ENCODE results near the gene ABCG4.
"Not testable (repeated sequence)": the region's sequence is repeated elsewhere in the genome, so short reads cannot be mapped to it uniquely, and the experiment has no call there.

Gene ABCG4

DNA sequence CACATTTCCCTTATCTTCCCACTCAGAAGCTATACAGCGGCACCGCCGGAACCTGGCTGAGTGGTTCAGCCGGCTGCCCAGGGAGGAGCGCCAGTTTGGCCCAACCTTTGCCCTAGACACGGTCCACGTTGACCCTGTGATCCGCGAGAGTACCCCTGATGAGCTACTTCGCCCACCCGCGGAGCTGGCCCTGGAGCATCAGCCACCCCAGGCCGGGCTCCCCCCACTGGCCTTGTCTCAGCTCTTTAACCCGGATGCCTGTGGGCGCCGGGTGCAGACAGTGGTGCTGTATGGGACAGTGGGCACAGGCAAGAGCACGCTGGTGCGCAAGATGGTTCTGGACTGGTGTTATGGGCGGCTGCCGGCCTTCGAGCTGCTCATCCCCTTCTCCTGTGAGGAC, 24.6 kb downstream of the ABCG4 start:
- TF ChIP-seq POLR2A (IDR thresholded peaks at IDR 0.05; ENCODE audit: low read depth, low read length) = no peak
- DNase-seq (ENCODE audit: insufficient read length, low spot score) = no peak
- no peak for FAIRE-seq

DNA sequence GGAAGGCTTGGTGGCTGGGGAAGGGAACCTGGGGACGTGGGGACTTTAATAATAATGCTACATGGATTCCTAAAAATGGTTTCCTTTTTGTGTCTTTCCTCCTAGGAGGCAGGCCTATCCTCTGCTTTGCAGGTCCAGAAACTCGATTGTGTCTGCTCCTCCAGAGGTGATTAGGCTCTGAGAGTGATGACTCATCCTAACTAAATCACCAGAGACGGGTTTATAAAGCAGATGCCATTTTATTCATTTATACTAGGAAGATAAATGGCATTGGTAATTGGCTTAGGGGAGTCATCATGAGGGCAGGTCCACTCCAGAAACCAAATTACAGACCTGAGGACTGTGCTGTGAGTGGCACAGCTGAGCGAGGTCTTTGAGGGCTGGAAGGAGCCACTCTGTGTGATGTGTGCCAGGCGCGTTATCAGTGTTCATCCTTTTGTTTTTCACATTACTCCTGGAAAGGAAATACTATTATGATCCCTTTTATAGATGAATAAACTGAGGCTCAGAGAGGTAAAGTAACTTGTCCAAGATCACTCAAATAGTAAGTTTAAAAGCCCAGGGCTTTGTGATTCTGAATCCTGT, 26.7 kb downstream of the ABCG4 start:
- no peak for FAIRE-seq
- peak; percentile 38 for DNase-seq (ENCODE audit: insufficient read length, low spot score)
- TF ChIP-seq POLR2A (IDR thresholded peaks at IDR 0.05; ENCODE audit: low read depth, low read length) = no peak

DNA sequence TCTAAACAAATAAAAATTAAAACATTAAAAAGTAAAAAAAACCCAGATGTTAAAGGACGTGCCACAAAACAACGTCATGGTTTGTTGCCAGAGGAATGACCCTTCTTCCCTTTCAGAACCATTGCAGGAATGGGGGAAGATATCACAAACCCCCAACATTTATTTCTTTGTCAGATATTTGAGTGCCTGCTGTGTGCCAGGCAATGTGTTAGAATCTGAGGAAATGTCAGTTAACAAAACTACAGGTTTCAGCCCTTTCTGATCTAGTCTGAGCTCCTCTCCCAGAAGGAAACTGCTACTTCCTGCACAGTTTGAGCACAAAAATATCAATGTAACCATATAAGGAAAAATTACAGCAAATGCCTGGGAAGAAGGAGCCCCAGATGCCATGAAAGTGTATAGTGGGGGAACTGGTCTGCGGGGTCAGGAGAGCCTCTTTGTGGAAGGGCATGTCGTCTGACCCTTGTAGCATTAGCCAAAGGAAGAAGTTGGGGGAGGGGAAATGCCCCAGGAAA, 29.4 kb downstream of the ABCG4 start:
- DNase-seq (ENCODE audit: insufficient read length, low spot score) (no peak), FAIRE-seq (no peak)
- TF ChIP-seq POLR2A (IDR thresholded peaks at IDR 0.05; ENCODE audit: low read depth, low read length) = no peak

DNA sequence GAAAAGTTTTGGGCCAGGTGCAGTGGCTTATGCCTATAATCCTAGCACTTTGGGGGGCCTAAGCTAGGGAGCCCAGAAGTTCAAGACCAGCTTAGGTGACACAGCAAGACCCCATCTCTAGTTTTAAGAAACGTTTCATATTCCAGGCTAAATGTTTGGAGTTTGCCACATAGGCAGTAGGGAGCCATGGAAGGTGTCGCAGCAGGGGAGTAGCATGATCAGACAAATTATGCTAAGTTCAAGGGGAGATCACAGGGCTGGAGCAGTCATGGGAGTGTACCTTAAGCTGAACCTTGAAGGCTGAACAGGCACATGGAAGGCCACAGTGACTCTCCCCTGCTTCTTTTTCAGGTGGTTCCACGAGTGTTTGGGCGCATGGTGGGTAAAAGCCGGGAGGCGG, 30.5 kb downstream of the ABCG4 start:
- DNase-seq (ENCODE audit: insufficient read length, low spot score) (no peak), FAIRE-seq (no peak)
- TF ChIP-seq POLR2A (IDR thresholded peaks at IDR 0.05; ENCODE audit: low read depth, low read length) = no peak

DNA sequence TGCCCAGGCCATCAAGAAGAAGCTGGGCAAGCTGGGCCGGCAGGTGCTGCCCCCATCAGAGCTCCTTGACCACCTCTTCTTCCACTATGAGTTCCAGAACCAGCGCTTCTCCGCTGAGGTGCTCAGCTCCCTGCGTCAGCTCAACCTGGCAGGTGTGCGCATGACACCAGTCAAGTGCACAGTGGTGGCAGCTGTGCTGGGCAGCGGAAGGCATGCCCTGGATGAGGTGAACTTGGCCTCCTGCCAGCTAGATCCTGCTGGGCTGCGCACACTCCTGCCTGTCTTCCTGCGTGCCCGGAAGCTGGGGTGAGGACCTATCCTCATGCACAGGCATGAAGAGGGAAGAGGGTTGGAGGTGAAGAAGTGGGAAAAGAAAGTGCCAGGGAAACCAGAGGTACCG, 31.1 kb downstream of the ABCG4 start:
- FAIRE-seq (no peak), DNase-seq (ENCODE audit: insufficient read length, low spot score) (no peak)
- TF ChIP-seq POLR2A (IDR thresholded peaks at IDR 0.05; ENCODE audit: low read depth, low read length) = no peak

DNA sequence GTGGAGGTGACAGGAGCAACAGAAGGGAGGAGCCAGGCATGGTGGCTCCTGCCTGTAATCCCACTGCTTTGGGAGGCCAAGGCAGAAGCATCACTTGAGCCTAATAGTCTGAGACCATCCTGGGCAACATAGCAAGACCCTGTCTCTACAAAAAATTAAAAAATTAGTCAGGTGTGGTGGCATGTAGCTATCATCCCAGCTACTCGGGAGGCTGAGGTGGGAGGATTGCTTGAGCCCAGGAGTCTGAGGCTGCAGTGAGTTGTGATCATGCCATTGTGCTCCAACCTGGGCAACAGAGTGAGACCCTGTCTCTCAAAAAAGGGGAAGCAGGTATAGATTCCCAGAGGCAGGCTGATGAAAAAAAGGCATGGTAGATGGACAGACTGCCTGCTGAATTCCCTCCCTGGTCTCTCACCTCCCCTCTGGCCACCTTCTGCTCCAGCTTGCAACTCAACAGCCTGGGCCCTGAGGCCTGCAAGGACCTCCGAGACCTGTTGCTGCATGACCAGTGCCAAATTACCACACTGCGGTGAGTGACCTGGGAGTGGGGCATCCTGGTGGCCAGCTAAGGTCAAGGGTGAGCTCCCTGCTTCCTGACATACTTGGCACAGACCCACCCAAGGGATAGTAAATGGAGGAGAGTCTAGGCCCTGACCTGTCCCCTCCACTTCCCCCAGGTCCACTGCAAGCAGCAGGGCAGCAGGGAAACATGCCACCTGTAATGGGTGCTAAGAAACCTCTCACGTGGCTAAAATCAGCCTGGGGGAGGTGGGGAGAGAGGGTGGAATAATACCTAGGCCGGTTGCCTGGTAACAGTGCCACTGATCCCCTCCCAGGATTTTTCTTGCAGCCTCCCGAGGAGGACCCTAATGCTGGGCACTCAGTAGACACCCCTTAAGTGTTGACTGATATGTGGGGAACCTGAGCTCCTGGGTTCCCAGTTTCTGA, 32.2 kb downstream of the ABCG4 start:
- DNase-seq (ENCODE audit: insufficient read length, low spot score) (no peak), FAIRE-seq (no peak)
- no peak for TF ChIP-seq POLR2A (IDR thresholded peaks at IDR 0.05; ENCODE audit: low read depth, low read length)

DNA sequence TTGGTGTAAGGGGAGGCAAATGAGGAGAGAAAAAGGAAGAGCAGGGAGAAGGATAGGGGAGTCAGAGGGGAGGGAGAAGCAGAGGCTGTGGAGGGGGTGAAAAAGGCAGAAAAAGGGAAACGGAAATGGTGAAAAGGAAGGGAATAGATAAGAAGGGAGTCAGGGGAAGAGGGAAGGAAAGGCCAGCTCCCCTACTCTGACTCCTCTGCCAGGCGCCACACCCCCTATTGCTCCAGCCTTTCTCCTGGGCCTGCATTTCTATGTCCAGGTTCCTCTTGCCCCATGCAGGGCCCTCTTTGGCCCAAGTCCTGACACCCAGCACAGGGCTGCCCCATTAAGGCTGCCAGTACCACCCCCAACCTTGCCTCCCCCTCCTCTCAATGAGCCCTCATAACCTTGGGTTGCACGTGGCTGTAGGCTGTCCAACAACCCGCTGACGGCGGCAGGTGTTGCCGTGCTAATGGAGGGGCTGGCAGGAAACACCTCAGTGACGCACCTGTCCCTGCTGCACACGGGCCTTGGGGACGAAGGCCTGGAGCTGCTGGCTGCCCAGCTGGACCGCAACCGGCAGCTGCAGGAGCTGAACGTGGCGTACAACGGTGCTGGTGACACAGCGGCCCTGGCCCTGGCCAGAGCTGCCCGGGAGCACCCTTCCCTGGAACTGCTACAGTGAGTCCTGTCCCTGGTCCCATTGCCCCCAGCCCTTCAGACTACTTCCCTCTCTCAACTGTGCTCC, 33.0 kb downstream of the ABCG4 start:
- TF ChIP-seq POLR2A (IDR thresholded peaks at IDR 0.05; ENCODE audit: low read depth, low read length) = no peak
- FAIRE-seq = no peak
- no peak for DNase-seq (ENCODE audit: insufficient read length, low spot score)

DNA sequence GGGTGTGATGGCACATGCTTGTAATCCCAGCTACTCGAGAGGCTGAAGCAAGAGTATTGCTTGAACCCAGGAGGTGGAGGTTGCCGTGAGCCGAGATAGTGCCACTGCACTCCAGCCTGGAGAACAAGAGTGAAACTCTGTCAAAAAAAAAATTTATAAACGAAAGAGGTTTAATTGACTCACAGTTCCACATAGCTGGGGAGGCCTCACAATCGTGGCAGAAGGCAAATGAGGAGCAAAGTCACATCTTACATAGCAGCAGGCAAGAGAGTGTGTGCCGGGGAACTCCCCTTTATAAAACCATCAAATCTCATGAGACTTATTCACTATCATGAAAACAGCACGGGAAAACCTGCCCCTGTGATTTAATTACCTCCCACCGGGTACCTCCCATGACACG, 35.5 kb downstream of the ABCG4 start:
- DNase-seq (ENCODE audit: insufficient read length, low spot score); FAIRE-seq: not testable (repeated sequence)

DNA sequence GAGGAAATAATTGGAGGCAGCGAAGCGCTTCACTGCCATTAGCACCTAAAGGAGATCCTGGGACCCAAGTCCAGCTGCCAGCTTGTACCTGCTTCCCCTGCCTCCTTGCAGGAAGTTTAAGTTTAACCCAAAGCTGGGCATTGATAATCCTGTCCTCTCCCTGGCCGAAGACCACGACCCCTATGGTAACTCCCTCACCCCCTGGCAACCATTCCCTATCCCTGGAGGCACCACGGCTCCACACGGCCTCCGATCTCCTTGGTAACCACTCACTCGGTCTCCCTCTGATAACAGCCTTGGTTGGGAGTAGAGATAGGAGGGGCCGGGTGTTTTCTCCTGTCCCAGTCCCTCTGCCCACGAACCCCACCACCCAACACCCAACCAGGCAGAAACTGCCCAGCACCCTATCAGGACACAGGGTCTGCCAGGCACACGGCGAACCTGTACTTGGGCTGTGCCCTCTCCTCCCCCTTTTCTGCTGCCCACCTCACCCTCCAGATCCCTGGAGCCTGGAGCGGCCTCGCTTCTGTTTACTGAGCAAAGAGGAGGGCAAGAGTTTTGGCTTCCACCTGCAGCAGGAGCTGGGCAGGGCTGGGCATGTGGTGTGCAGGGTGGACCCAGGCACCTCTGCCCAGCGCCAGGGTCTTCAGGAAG, 37.3 kb downstream of the ABCG4 start:
- FAIRE-seq = no peak
- DNase-seq (ENCODE audit: insufficient read length, low spot score) = no peak
- no peak for TF ChIP-seq POLR2A (IDR thresholded peaks at IDR 0.05; ENCODE audit: low read depth, low read length)

DNA sequence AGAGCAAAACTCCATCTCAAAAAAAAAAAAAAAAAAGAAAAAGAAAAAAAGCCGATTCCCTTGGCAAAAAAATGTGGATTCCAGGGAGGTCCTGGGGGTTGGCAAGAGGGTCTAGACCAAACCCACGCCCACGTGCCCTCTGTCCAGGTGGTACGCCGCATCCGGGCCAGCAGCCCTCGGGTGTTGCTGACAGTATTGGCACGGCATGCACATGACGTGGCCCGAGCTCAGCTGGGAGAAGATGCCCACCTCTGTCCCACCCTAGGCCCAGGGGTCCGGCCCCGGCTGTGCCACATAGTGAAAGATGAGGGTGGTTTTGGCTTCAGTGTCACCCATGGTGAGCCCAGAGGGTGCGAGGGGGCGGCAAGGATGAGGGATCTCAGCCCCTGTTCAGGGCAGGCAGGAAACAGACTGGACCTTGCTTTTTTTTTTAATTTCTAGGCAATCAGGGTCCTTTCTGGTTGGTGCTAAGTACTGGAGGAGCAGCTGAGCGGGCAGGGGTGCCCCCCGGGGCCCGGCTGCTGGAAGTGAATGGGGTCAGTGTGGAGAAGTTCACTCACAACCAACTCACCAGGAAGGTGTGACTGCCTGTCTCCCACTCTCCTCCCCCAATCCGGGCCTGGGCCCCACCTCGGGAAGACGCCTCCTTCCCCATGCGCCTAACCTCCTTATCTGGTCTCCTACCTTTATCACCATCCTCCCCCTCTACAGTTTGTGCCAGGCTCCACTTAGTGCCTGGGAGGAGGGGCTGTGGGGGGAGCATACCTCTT, 38.5 kb downstream of the ABCG4 start:
- TF ChIP-seq POLR2A (IDR thresholded peaks at IDR 0.05; ENCODE audit: low read depth, low read length) = no peak
- DNase-seq (ENCODE audit: insufficient read length, low spot score) (no peak), FAIRE-seq (no peak)

DNA sequence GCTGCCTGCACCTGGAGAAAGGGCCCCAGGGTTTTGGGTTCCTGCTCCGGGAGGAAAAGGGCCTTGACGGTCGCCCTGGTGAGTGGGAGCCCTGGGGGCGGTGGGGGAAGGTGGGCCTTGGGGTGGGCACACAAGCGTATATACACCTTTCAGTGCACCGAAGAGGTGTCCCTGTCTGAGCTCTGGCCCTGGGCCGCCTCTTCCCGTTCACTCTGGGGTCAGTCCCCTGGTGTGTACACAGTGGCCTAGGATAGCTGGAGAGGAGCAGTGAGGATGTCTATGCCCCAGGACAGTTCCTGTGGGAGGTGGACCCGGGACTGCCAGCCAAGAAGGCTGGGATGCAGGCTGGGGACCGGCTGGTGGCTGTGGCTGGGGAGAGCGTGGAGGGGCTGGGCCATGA, 39.2 kb downstream of the ABCG4 start:
- TF ChIP-seq POLR2A (IDR thresholded peaks at IDR 0.05; ENCODE audit: low read depth, low read length) = no peak
- DNase-seq (ENCODE audit: insufficient read length, low spot score) = no peak
- no peak for FAIRE-seq

DNA sequence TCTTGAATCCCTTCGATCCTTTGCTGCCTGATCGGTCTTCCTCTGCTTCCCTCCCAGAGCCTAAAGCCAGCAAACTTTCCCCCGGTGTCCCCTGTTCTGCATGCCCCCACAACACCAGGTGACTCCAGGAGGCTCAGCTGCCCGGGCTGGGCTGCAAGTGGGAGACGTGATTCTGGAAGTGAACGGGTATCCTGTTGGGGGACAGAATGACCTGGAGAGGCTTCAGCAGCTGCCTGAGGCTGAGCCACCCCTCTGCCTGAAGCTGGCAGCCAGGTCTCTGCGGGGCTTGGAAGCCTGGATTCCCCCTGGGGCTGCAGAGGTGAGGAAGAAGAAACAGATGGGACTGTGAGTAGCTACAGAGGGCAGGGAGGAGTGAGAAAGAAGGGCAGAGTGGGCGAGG, 40.0 kb downstream of the ABCG4 start:
- no peak for TF ChIP-seq POLR2A (IDR thresholded peaks at IDR 0.05; ENCODE audit: low read depth, low read length)
- DNase-seq (ENCODE audit: insufficient read length, low spot score) (no peak), FAIRE-seq (no peak)

DNA sequence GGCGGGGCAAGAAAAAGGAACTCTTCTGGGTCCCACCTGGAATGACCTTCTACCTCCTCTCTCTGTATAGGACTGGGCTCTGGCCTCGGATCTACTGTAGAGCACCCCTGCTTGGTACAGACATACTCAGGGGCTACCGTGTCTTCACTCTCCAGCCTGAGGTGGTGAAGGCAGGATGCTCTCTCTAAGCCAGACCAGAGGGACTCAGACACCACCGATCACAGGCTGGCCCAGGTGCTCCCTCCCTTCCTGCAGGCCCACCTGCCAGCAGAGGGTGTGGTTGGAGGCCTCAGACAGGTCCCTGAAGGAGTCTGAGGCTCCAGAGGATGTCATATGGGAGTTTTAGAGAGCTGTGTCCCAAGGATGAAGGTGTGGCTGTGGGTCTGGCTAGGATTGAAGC, 40.5 kb downstream of the ABCG4 start:
- TF ChIP-seq POLR2A (IDR thresholded peaks at IDR 0.05; ENCODE audit: low read depth, low read length) = no peak
- FAIRE-seq = no peak

More for the DNA sequence above, 40.5 kb downstream of the ABCG4 start:
- DNase-seq (ENCODE audit: insufficient read length, low spot score) = no peak
